CD4-positive, alpha-beta T cell (primary cell): ENCODE results near the gene RASSF8. TPM values are rescaled to one million over a fixed set of nuclear protein-coding genes. Genes with fewer than 3 reads are reported as not detected.

Source experiments
- ATAC-seq: fragments of 200-7000 bp; cut with Tn5 transposase; one replicate; pipeline ENCODE4 v1.10.0; 2022; ENCODE audit warnings: mild to moderate bottlenecking; ENCODE audit not compliant: poor library complexity
- CTCF ChIA-PET: fragments of 350-600 bp; sonication (Branson Sonifier 250); formaldehyde crosslinking; loops from one replicate; lab custom pipeline; 2021; ENCODE audit warnings: antibody characterized with exemption, inconsistent platforms; lab: Charles Lee
- POLR2A ChIA-PET: fragments of 350-600 bp; sonication (Branson Sonifier 250); formaldehyde crosslinking; loops from one replicate; lab custom pipeline; 2021; ENCODE audit warnings: antibody characterized with exemption, inconsistent platforms; lab: Charles Lee
- DNase-seq, 14 experiments: peaks; one replicate each; pipeline ENCODE4 v3.0.0-alpha.2; 2013 to 2020; ENCODE audit warnings: mixed read lengths in 2 of 14
- H3K27ac ChIP-seq, 2 donors: one replicate each; pipeline versions ENCODE4 v1.5.1 to v1.7.0; 2013; ENCODE audit warnings: low read length in 2 of 2, low read depth in 1 of 2, mild to moderate bottlenecking in 1 of 2
- H3K27me3 ChIP-seq, 2 experiments: 1 replicate in 1 of 2; 2 replicates in 1 of 2; pipeline versions ENCODE4 v1.6.1 to v1.7.0; 2013; ENCODE audit warnings: low read length in 2 of 2, control low read depth in 1 of 2, mild to moderate bottlenecking in 1 of 2, moderate library complexity in 1 of 2; ENCODE audit not compliant: insufficient read depth in 2 of 2, control insufficient read depth in 1 of 2
- H3K36me3 ChIP-seq: one replicate; pipeline ENCODE4 v1.6.1; 2013; ENCODE audit warnings: low read length, control low read depth; ENCODE audit not compliant: insufficient read depth
- H3K4me1 ChIP-seq: one replicate; pipeline ENCODE4 v1.6.1; 2013; ENCODE audit warnings: low read length, control low read depth; ENCODE audit not compliant: insufficient read depth
- H3K4me3 ChIP-seq: one replicate; pipeline ENCODE4 v1.5.1; 2013; ENCODE audit warnings: mild to moderate bottlenecking, low read length, moderate library complexity
- H3K9me3 ChIP-seq, 2 experiments: 1 replicate in 1 of 2; 2 replicates in 1 of 2; pipeline versions ENCODE4 v1.6.1 to v1.7.0; 2013; ENCODE audit warnings: low read length in 2 of 2, mild to moderate bottlenecking in 2 of 2, control low read depth in 1 of 2, moderate library complexity in 1 of 2; ENCODE audit not compliant: control insufficient read depth in 1 of 2, insufficient read depth in 1 of 2
- H3K27ac Mint-ChIP-seq: one replicate; pipeline ENCODE4 v1.8.0; 2020; ENCODE audit warnings: mixed read lengths
- H3K27me3 Mint-ChIP-seq: one replicate; pipeline ENCODE4 v1.8.0; 2021; ENCODE audit warnings: mixed read lengths
- H3K36me3 Mint-ChIP-seq: one replicate; pipeline ENCODE4 v1.8.0; 2021; ENCODE audit warnings: low read depth, mixed read lengths
- H3K4me1 Mint-ChIP-seq: one replicate; pipeline ENCODE4 v1.8.0; 2021; ENCODE audit warnings: low read depth, mixed read lengths
- H3K4me3 Mint-ChIP-seq: one replicate; pipeline ENCODE4 v1.8.0; 2020; ENCODE audit warnings: mild to moderate bottlenecking, mixed read lengths
- H3K9me3 Mint-ChIP-seq: one replicate; pipeline ENCODE4 v1.8.0; 2020; ENCODE audit warnings: mixed read lengths
- CTCF ChIP-seq: fragments of 200-600 bp; IDR thresholded peaks from one replicate; pipeline ENCODE4 v1.8.0; 2022; ENCODE audit warnings: antibody characterized with exemption, mild to moderate bottlenecking
- intact Hi-C, 2 experiments: fragments of 100-400 bp; cut with DNase I in 1 of 2; cut with micrococcal nuclease in 1 of 2; formaldehyde crosslinking; loops; one replicate each; pipeline versions ENCODE4 v1.15.1 to v1.9.0; 2023 to 2025; cut with DNase I, micrococcal nuclease
- total RNA-seq, 174 experiments: library from RNA in 2 of 174; stranded (reverse) in 2 of 174; gene quantifications; one replicate each; pipeline ENCODE4 v1.2.3 and lab custom pipeline; 2021 to 2026

The RASSF8 gene
- total RNA-seq, 2 experiments from 2014 or later, result 0.71 to 1.4 TPM

GRCh38 chr12:26032719-26033241, 74.3 kb downstream of the RASSF8 start:
- no peaks in the 10 kb centered on the region for H3K9me3 ChIP-seq
- H3K27me3 ChIP-seq, result no peaks in the 10 kb centered on the region
- TF ChIP-seq CTCF, result no peak
- CTCF ChIA-PET, result interaction anchor here (0.8 kb wide), 1 partner anchor 10 kb away, joined by 3 read pairs; no protein-coding TSS in a partner anchor
- no peaks in the 10 kb centered on the region for H3K9me3 Mint-ChIP-seq
- H3K4me3 ChIP-seq, result no peak overlapping the region
- H3K36me3 Mint-ChIP-seq, result no peaks in the 10 kb centered on the region
- no peak overlapping the region for H3K27ac Mint-ChIP-seq
- no peaks in the 10 kb centered on the region for H3K27me3 Mint-ChIP-seq
- no peak overlapping the region for H3K4me3 Mint-ChIP-seq
- intact Hi-C loops, result no loop called here
- no peaks in the 10 kb centered on the region for H3K4me1 ChIP-seq
- H3K36me3 ChIP-seq, result no peaks in the 10 kb centered on the region
- no peak for DNase-seq
- POLR2A ChIA-PET, result interaction anchor here (0.6 kb wide), 1 partner anchor 1975 kb away, joined by 4 read pairs; no protein-coding TSS in a partner anchor
- H3K27ac ChIP-seq, result no peak overlapping the region
- no peaks in the 10 kb centered on the region for H3K4me1 Mint-ChIP-seq
- ATAC-seq, result no peak

GRCh38 chr12:26034371-26035142, 76.1 kb downstream of the RASSF8 start:
- Histone ChIP-seq H3K27ac (no peak overlapping the region), H3K36me3 (no peaks in the 10 kb centered on the region), H3K27me3 (no peaks in the 10 kb centered on the region), H3K4me1 (no peaks in the 10 kb centered on the region), H3K4me3 (no peak overlapping the region), H3K9me3 (no peaks in the 10 kb centered on the region)
- CTCF ChIA-PET, result no interaction called here
- H3K4me1 Mint-ChIP-seq, result no peaks in the 10 kb centered on the region
- ATAC-seq, result no peak
- no peak overlapping the region for H3K27ac Mint-ChIP-seq
- intact Hi-C loops, result no loop called here
- H3K36me3 Mint-ChIP-seq, result no peaks in the 10 kb centered on the region
- H3K9me3 Mint-ChIP-seq, result no peaks in the 10 kb centered on the region
- no peak overlapping the region for H3K4me3 Mint-ChIP-seq
- no peak for DNase-seq
- H3K27me3 Mint-ChIP-seq, result no peaks in the 10 kb centered on the region
- no peak for TF ChIP-seq CTCF
- POLR2A ChIA-PET, result no interaction called here

- no peaks in the 10 kb centered on the region for H3K36me3 Mint-ChIP-seq
- no peaks in the 10 kb centered on the region for H3K4me1 ChIP-seq
- no peak overlapping the region for H3K4me3 Mint-ChIP-seq
- DNase-seq (no peak), ATAC-seq (no peak)
- H3K27ac Mint-ChIP-seq, result no peak overlapping the region
- no peaks in the 10 kb centered on the region for H3K4me1 Mint-ChIP-seq
- H3K4me3 ChIP-seq, result no peak overlapping the region
- CTCF ChIA-PET, result no interaction called here
- H3K9me3 ChIP-seq, result no peaks in the 10 kb centered on the region
- H3K9me3 Mint-ChIP-seq, result no peaks in the 10 kb centered on the region
- no peak for TF ChIP-seq CTCF
- no peak overlapping the region for H3K27ac ChIP-seq
- H3K27me3 ChIP-seq, result no peaks in the 10 kb centered on the region
- intact Hi-C loops, result no loop called here
- H3K36me3 ChIP-seq, result no peaks in the 10 kb centered on the region
- no peaks in the 10 kb centered on the region for H3K27me3 Mint-ChIP-seq
- POLR2A ChIA-PET, result no interaction called here
Measured at GRCh38 chr12:26036877-26037276, 78.4 kb downstream of the RASSF8 start.
